Measurements from ENCODE around the gene NID1. TPM values are rescaled to one million over a fixed set of nuclear protein-coding genes. Genes with fewer than 3 reads are reported as not detected.

NID1 gene
- total and polyA plus RNA-seq, 9 of the 15 experiments (the other 6 are each of a cell fraction or from before 2014, with no cell fraction given) = 0.22 TPM; not detected in 8

DNA sequence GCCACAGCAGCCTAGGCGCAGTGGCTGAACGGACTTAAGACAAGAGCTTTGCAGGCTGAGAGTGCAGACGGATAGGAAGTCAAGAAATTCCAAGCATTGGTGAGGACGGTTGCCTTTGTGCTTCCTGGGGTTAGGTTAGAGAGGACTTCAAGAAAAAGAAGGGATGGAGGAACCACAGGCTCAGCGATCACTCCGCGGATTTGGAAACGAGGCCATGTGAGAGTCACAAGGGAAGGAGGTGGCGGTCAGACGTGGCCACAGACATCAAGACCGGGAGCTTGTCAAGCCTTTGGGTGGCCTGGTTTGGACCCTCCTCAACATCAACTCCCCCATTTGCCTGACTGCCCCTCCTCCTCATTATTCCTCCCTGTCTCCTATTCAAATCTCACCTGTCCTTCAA, 62.3 kb downstream of the NID1 start (continued):
- TF ChIP-seq MGA (IDR thresholded peaks at IDR 0.05) = no peak
- TF ChIP-seq, protein P1, sequence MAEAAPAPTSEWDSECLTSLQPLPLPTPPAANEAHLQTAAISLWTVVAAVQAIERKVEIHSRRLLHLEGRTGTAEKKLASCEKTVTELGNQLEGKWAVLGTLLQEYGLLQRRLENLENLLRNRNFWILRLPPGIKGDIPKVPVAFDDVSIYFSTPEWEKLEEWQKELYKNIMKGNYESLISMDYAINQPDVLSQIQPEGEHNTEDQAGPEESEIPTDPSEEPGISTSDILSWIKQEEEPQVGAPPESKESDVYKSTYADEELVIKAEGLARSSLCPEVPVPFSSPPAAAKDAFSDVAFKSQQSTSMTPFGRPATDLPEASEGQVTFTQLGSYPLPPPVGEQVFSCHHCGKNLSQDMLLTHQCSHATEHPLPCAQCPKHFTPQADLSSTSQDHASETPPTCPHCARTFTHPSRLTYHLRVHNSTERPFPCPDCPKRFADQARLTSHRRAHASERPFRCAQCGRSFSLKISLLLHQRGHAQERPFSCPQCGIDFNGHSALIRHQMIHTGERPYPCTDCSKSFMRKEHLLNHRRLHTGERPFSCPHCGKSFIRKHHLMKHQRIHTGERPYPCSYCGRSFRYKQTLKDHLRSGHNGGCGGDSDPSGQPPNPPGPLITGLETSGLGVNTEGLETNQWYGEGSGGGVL (CRISPR knock-in tag; IDR thresholded peaks at IDR 0.05) = no peak
- TF ChIP-seq CHD4 (IDR thresholded peaks at IDR 0.05; ENCODE audit: insufficient read depth, insufficient replicate concordance, low read depth, low read length, poor library complexity, severe bottlenecking) = no peak
- TF ChIP-seq GATAD2B (IDR thresholded peaks at IDR 0.05; ENCODE audit: borderline replicate concordance) = no peak
- TF ChIP-seq NONO (IDR thresholded peaks at IDR 0.05; ENCODE audit: low read depth in 2 of 2, low read length in 1 of 2) = no peak
- TF ChIP-seq TCF7 (IDR thresholded peaks at IDR 0.05; ENCODE audit: borderline replicate concordance) = no peak
- no peak for TF ChIP-seq ZNF668 (CRISPR knock-in tag; IDR thresholded peaks at IDR 0.05)
- no peak for TF ChIP-seq MAZ (CRISPR knock-in tag; conservative IDR thresholded peaks at IDR 0.05 in 1 of 2, IDR thresholded peaks at IDR 0.05 in 1 of 2)
- no peak for TF ChIP-seq ZBTB5 (IDR thresholded peaks at IDR 0.05)

Data from K562 (cell line).